Esophagus muscularis mucosa (tissue), 3 donors: ENCODE data around the gene JSRP1.

Experiments
- POLR2A ChIP-seq: fragments of 450-650 bp; IDR thresholded peaks from one replicate; pipeline ENCODE4 v1.6.1; 2017; ENCODE audit warnings: antibody characterized with exemption, moderate library complexity, mild to moderate bottlenecking, low read depth
- TF ChIP-seq, protein P1 (sequence below), 3 experiments: fragments of 200-600 bp in 2 of 3; fragments of 450-650 bp in 1 of 3; sonication (generic) in 2 of 3; IDR thresholded peaks; one replicate each; pipeline ENCODE4 v1.5.1; 2017 to 2019; ENCODE audit warnings: antibody characterized with exemption in 3 of 3, mild to moderate bottlenecking in 2 of 3, moderate library complexity in 1 of 3

GRCh38 chr19:2255982-2256685 is at the start of gene JSRP1:
- TF ChIP-seq, protein P1, sequence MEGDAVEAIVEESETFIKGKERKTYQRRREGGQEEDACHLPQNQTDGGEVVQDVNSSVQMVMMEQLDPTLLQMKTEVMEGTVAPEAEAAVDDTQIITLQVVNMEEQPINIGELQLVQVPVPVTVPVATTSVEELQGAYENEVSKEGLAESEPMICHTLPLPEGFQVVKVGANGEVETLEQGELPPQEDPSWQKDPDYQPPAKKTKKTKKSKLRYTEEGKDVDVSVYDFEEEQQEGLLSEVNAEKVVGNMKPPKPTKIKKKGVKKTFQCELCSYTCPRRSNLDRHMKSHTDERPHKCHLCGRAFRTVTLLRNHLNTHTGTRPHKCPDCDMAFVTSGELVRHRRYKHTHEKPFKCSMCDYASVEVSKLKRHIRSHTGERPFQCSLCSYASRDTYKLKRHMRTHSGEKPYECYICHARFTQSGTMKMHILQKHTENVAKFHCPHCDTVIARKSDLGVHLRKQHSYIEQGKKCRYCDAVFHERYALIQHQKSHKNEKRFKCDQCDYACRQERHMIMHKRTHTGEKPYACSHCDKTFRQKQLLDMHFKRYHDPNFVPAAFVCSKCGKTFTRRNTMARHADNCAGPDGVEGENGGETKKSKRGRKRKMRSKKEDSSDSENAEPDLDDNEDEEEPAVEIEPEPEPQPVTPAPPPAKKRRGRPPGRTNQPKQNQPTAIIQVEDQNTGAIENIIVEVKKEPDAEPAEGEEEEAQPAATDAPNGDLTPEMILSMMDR (IDR thresholded peaks at IDR 0.05): no peak
- no peak for TF ChIP-seq POLR2A
